Measurements from ENCODE around the gene SLC6A8.
"Not testable (repeated sequence)": the region's sequence is repeated elsewhere in the genome, so short reads cannot be mapped to it uniquely, and the experiment has no call there.

The SLC6A8 gene

GRCh38 chrX:153672531-153673427, 14.9 kb upstream of the SLC6A8 start:
- DNase-seq (ENCODE audit: low spot score) = no peak

GRCh38 chrX:153673428-153674218, 14.1 kb upstream of the SLC6A8 start, which contains the start of gene PNCK:
TSS of gene PNCK (minus strand) at chrX:153673813. CDS start at chrX:153673076, 737 bp downstream.
- DNase-seq (ENCODE audit: low spot score) = no peak

- no peak for DNase-seq (ENCODE audit: low spot score)
Observed at GRCh38 chrX:153674219-153674851, 13.4 kb upstream of the SLC6A8 start.

GRCh38 chrX:153681175-153681574, 6.6 kb upstream of the SLC6A8 start:
- DNase-seq (ENCODE audit: low spot score) = no peak

GRCh38 chrX:153683486-153683885, 4.2 kb upstream of the SLC6A8 start:
- DNase-seq (ENCODE audit: low spot score) = not testable (repeated sequence)

- DNase-seq (ENCODE audit: low spot score) = no peak
Observed at GRCh38 chrX:153684467-153685155, 3.1 kb upstream of the SLC6A8 start.

- DNase-seq (ENCODE audit: low spot score) = no peak
Observed at GRCh38 chrX:153685156-153685536, 2.6 kb upstream of the SLC6A8 start.

GRCh38 chrX:153685751-153686696, 1.7 kb upstream of the SLC6A8 start:
- DNase-seq (ENCODE audit: low spot score) = no peak

GRCh38 chrX:153686711-153687110, 1.0 kb upstream of the SLC6A8 start:
- no peak for DNase-seq (ENCODE audit: low spot score)

- DNase-seq (ENCODE audit: low spot score) = peak; percentile 5
Observed at GRCh38 chrX:153688071-153688470, 345 bp downstream of the SLC6A8 start.

GRCh38 chrX:153688506-153688905, 780 bp downstream of the SLC6A8 start:
- DNase-seq (ENCODE audit: low spot score) = no peak

GRCh38 chrX:153688911-153689590, 1.3 kb downstream of the SLC6A8 start:
- no peak for DNase-seq (ENCODE audit: low spot score)

- peak; percentile 78 for DNase-seq (ENCODE audit: low spot score)
Observed at GRCh38 chrX:153689654-153690465, 2.1 kb downstream of the SLC6A8 start.

GRCh38 chrX:153690466-153690865, 2.7 kb downstream of the SLC6A8 start:
- DNase-seq (ENCODE audit: low spot score) = no peak

GRCh38 chrX:153691032-153691827, 3.5 kb downstream of the SLC6A8 start:
- not testable (repeated sequence) for DNase-seq (ENCODE audit: low spot score)

GRCh38 chrX:153692003-153692402, 4.3 kb downstream of the SLC6A8 start:
- DNase-seq (ENCODE audit: low spot score) = no peak

- DNase-seq (ENCODE audit: low spot score) = no peak
Observed at GRCh38 chrX:153692611-153693156, 5.0 kb downstream of the SLC6A8 start.
